ENCODE measurements around the gene DNALI1. TPM values are rescaled to one million over a fixed set of nuclear protein-coding genes. Genes with fewer than 3 reads are reported as not detected.
"Not testable (repeated sequence)": the region's sequence is repeated elsewhere in the genome, so short reads cannot be mapped to it uniquely, and the experiment has no call there.

Gene DNALI1
- total RNA-seq, 2 experiments from 2014 or later, result 0.13 to 0.18 TPM

DNA sequence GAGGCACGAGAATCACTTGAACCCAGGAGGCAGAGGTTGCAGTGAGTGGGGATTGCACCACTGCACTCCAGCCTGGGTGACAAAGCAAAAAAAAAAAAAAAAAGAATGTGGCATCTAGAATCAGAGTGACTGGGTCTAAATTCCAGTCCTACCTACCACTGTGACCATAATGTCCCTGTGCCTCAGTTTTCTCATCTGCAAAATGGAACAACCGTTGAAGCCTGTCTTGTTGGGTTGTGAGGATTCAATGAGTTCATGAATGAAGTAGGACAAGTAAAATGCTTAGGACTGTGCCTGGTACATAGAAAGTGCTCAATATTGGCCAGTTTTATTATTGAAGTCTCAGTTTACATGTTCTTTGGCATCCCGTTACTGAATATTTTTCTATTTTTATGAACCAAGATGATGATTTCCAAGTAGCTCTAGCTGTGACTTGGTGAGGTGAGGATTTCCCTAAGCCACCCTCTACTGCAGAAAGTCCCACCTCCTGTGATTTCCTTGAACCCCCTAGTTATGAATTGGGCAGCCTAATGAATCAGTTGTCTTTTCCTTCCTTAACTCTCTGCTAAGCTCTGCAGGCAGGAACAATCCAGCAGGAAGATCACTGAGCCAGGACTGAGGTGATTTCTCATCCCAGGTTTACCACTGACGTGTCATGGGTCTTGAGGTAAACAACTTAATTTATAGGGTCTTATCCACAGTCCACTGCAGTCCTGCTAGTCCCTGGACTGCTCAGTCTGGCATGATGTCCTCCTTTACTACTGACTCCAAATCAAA is 23.2 kb upstream of the DNALI1 start:
- no peaks in the 10 kb centered on the region for H3K9me3 Mint-ChIP-seq
- no peak for DNase-seq
- peaks cover 33% of the 10 kb centered on the region for H3K36me3 Mint-ChIP-seq (ENCODE audit: low read depth)
- H3K4me3 Mint-ChIP-seq, result no peak overlapping the region
- H3K4me1 Mint-ChIP-seq, result peaks cover 18% of the 10 kb centered on the region
- ChIA-PET POLR2A (interaction anchor here (2.0 kb wide), 1 partner anchor 19 kb away, joined by 4 read pairs; the partner anchor contains the start of gene MEAF6), CTCF (interaction anchor here (0.6 kb wide), 1 partner anchor 9 kb away, joined by 7 read pairs; no protein-coding TSS in a partner anchor)
- H3K27me3 Mint-ChIP-seq, result no peaks in the 10 kb centered on the region
- H3K27ac Mint-ChIP-seq, result no peak overlapping the region

DNA sequence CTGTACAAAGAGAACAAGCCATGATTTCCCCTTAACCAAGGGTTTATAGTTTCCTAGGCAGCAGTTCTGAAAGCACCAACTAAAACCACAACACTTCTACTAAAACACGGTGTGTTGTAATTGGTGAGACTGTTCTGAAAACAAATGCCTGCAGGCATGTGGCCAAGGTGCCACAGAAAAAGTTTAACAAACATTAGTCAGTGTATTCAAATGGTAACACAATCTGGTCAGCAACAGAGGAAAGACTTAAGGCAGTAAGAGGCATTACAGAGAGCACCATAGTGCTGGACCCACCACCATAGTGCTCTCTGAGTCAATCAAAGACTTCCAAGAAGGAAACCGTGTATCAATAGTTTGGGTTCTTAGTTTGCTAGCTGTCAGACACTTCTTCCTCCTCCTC is 19.4 kb upstream of the DNALI1 start:
- H3K36me3 Mint-ChIP-seq (ENCODE audit: low read depth), result peaks cover 55% of the 10 kb centered on the region
- no peak overlapping the region for H3K4me3 Mint-ChIP-seq
- peak overlapping the region; percentile 4 for H3K27ac Mint-ChIP-seq
- POLR2A ChIA-PET, result no interaction called here
- CTCF ChIA-PET, result no interaction called here
- no peak for DNase-seq
- no peaks in the 10 kb centered on the region for H3K27me3 Mint-ChIP-seq
- no peaks in the 10 kb centered on the region for H3K9me3 Mint-ChIP-seq
- peaks cover 18% of the 10 kb centered on the region for H3K4me1 Mint-ChIP-seq

GRCh38 chr1:37539154-37539553 is 17.6 kb upstream of the DNALI1 start:
- H3K27ac Mint-ChIP-seq, DNase-seq, H3K9me3 Mint-ChIP-seq, H3K27me3 Mint-ChIP-seq, H3K4me3 Mint-ChIP-seq: not testable (repeated sequence)
- Mint-ChIP-seq H3K36me3 (ENCODE audit: low read depth) (peaks cover 59% of the 10 kb centered on the region), H3K4me1 (peaks cover 18% of the 10 kb centered on the region)
- ChIA-PET CTCF (interaction anchor here (1.2 kb wide), 1 partner anchor 64 kb away, joined by 3 read pairs; no protein-coding TSS in a partner anchor), POLR2A (interaction anchor here (1.2 kb wide), 1 partner anchor 25 kb away, joined by 4 read pairs; the partner anchor contains the start of gene MEAF6)

DNA sequence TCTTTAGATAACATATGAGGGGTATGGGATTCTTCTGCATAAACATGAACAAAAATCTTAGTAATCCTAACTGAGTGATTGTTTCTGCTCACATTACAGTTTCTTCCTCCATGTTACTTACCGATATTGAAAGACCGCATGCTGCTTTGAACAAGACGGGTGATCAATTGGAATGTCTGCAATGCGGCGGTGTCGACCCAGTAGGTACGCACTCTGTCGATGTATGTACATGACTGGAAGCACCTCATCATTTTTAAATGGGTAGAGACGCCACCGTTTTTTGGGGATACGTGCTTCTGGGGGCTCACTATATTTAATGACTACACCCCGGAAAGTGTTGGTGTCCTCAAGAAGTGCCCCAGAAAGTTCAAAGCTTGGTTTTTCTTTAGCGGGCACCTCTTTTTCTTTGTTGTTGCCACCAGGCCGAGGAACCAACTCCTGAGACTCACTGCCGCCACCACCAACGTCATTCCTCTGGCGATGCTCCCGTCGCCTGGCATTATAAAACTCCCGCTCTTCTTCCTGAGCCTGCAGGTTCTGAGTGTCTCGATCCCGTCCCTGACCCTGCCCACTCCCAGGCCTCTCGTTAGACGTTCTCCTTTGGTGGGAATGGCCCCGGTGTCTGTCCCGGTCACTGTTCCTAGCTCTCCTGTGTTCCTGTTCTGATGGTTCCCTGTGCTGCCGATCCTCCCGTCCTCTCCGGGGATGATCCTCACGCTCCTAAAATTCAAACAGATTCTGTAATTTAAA is 16.5 kb upstream of the DNALI1 start:
- H3K36me3 Mint-ChIP-seq (ENCODE audit: low read depth), result peaks cover 62% of the 10 kb centered on the region
- H3K4me1 Mint-ChIP-seq, result peaks cover 16% of the 10 kb centered on the region
- H3K9me3 Mint-ChIP-seq, result no peaks in the 10 kb centered on the region
- DNase-seq, result no peak
- no peak overlapping the region for H3K27ac Mint-ChIP-seq
- POLR2A ChIA-PET, result no interaction called here
- CTCF ChIA-PET, result interaction anchor here (1.2 kb wide), 1 partner anchor 63 kb away, joined by 3 read pairs; no protein-coding TSS in a partner anchor
- no peaks in the 10 kb centered on the region for H3K27me3 Mint-ChIP-seq
- H3K4me3 Mint-ChIP-seq, result no peak overlapping the region

- no peak overlapping the region for H3K4me3 Mint-ChIP-seq
- no peak for DNase-seq
- ChIA-PET CTCF (interaction anchor here (1.4 kb wide), 1 partner anchor 30 kb away, joined by 3 read pairs; the partner anchor contains the start of gene MEAF6), POLR2A (no interaction called here)
- no peak overlapping the region for H3K27ac Mint-ChIP-seq
- H3K9me3 Mint-ChIP-seq, result no peaks in the 10 kb centered on the region
- no peaks in the 10 kb centered on the region for H3K27me3 Mint-ChIP-seq
- H3K4me1 Mint-ChIP-seq, result peaks cover 5% of the 10 kb centered on the region
- H3K36me3 Mint-ChIP-seq (ENCODE audit: low read depth), result peaks cover 53% of the 10 kb centered on the region
Observed at GRCh38 chr1:37544530-37544929, 12.2 kb upstream of the DNALI1 start.

GRCh38 chr1:37545019-37545418 is 11.7 kb upstream of the DNALI1 start:
- Mint-ChIP-seq H3K27me3 (no peaks in the 10 kb centered on the region), H3K27ac (no peak overlapping the region), H3K9me3 (no peaks in the 10 kb centered on the region), H3K36me3 (ENCODE audit: low read depth) (peaks cover 55% of the 10 kb centered on the region), H3K4me1 (peaks cover 10% of the 10 kb centered on the region), H3K4me3 (no peak overlapping the region)
- CTCF ChIA-PET, result interaction anchor here (1.4 kb wide), 1 partner anchor 30 kb away, joined by 3 read pairs; the partner anchor contains the start of gene MEAF6
- no peak for DNase-seq
- POLR2A ChIA-PET, result no interaction called here

- peaks cover 42% of the 10 kb centered on the region for H3K4me1 Mint-ChIP-seq
- ChIA-PET CTCF (interaction anchor here (0.7 kb wide), 2 partner anchors 63 to 95 kb away, joined by 3 to 4 read pairs; no protein-coding TSS in a partner anchor), POLR2A (interaction anchor here (0.9 to 2.0 kb wide), 5 partner anchors 35 to 141 kb away, joined by 3 to 6 read pairs (median 3); partner anchors contain the start of genes GNL2 and MEAF6)
- no peaks in the 10 kb centered on the region for H3K27me3 Mint-ChIP-seq
- no peak overlapping the region for H3K4me3 Mint-ChIP-seq
- no peak overlapping the region for H3K27ac Mint-ChIP-seq
- no peaks in the 10 kb centered on the region for H3K9me3 Mint-ChIP-seq
- DNase-seq, result no peak
- peaks cover 68% of the 10 kb centered on the region for H3K36me3 Mint-ChIP-seq (ENCODE audit: low read depth)
Observed at GRCh38 chr1:37549341-37549740, 7.4 kb upstream of the DNALI1 start.

DNA sequence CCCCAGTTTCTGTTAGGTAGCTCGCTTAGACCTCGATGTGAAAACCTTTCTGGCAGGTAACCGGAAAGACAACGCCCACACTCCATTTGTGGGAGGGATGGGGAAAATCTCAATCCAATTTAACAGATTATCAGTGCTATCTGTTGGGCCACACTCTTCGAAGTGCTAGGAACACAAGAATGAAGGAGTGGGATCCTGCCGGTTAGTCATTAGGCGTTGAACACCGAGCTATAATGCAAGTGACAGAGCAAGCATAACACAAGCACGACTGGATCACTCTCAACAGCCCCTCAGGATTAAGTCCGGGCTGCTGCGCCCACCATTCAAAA is 3.2 kb upstream of the DNALI1 start:
- no peak for DNase-seq
- peak overlapping the region; percentile 90 for H3K4me3 Mint-ChIP-seq
- CTCF ChIA-PET, result interaction anchor here (1.0 to 2.2 kb wide), 4 partner anchors 11 to 128 kb away, joined by 3 to 15 read pairs (median 4); partner anchors contain the start of gene MEAF6
- H3K36me3 Mint-ChIP-seq (ENCODE audit: low read depth), result peaks cover 49% of the 10 kb centered on the region
- H3K27ac Mint-ChIP-seq, result peak overlapping the region; percentile 92
- H3K4me1 Mint-ChIP-seq, result peaks cover 59% of the 10 kb centered on the region
- no peaks in the 10 kb centered on the region for H3K27me3 Mint-ChIP-seq
- POLR2A ChIA-PET, result interaction anchor here (1.0 to 2.3 kb wide), 14 partner anchors 10 to 138 kb away, joined by 3 to 21 read pairs (median 6); partner anchors contain the start of genes CDCA8, GNL2, MEAF6 and ZC3H12A
- peaks cover 2% of the 10 kb centered on the region for H3K9me3 Mint-ChIP-seq

- peak within 1 kb of the TSS; percentile 90 for H3K4me3 Mint-ChIP-seq
- DNase-seq, result peak; percentile 94
- CTCF ChIA-PET, result interaction anchor here (0.8 to 2.2 kb wide), 5 partner anchors 10 to 128 kb away, joined by 3 to 15 read pairs (median 3); partner anchors contain the start of gene MEAF6
- peaks cover 2% of the 10 kb centered on the region for H3K9me3 Mint-ChIP-seq
- H3K36me3 Mint-ChIP-seq (ENCODE audit: low read depth), result peaks cover 43% of the 10 kb centered on the region
- peaks cover 57% of the 10 kb centered on the region for H3K4me1 Mint-ChIP-seq
- POLR2A ChIA-PET, result interaction anchor here (0.6 to 2.3 kb wide), 15 partner anchors 9 to 138 kb away, joined by 3 to 21 read pairs (median 5); partner anchors contain the start of genes CDCA8, GNL2, MEAF6 and ZC3H12A
- peak within 1 kb of the TSS; percentile 92 for H3K27ac Mint-ChIP-seq
- no peaks in the 10 kb centered on the region for H3K27me3 Mint-ChIP-seq
Observed at GRCh38 chr1:37553927-37554808, 2.6 kb upstream of the DNALI1 start, which contains the start of gene SNIP1. TSS of gene SNIP1 (minus strand) at chr1:37554293. CDS start at chr1:37554229, 64 bp downstream.

DNA sequence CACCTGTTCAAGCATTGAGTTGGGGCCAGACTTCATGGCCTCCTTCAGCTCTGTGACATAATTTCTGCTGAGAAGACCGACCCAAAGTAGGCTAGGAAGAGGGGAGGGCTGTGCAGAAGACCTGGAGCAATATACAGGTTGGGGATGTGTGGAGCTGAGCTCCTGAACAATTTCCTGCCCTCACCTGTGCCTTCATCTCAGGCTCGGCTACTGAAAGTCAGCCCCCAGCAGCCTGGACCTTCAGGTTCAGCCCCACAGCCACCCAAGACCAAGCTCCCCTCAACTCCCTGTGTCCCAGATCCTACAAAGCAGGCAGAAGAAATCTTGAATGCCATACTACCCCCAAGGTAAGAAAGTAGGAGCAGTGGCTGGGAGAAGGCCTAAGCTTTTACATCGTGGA is 662 bp downstream of the DNALI1 start:
- CTCF ChIA-PET, result no interaction called here
- Mint-ChIP-seq H3K9me3 (peaks cover 2% of the 10 kb centered on the region), H3K4me3 (no peak overlapping the region), H3K4me1 (peaks cover 48% of the 10 kb centered on the region), H3K27me3 (no peaks in the 10 kb centered on the region), H3K36me3 (ENCODE audit: low read depth) (peaks cover 20% of the 10 kb centered on the region), H3K27ac (no peak overlapping the region)
- POLR2A ChIA-PET, result interaction anchor here (1.2 kb wide), 1 partner anchor 43 kb away, joined by 3 read pairs; the partner anchor contains the start of gene MEAF6
- DNase-seq, result no peak

DNA sequence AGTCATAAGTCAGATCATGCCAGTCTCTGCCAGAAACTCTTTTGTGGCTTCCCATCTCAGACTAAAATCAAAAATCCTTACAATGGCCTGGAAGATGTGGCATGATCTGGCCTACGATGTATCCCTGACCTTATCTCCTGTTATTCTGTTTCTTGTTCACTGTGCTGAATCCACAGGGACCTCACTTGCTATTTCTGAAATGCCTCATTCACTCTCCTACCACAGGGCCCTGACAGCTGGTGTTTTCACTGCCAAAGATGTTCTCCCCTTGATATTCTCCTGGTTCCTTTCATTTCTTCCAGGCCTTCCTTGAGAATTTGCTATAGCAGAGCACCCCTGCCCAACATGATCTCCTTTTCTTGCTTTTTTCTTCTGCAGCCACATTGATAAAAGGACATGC is 1.7 kb downstream of the DNALI1 start:
- no peak for DNase-seq
- Mint-ChIP-seq H3K9me3 (peaks cover 2% of the 10 kb centered on the region), H3K27ac (no peak overlapping the region), H3K4me1 (peaks cover 39% of the 10 kb centered on the region), H3K4me3 (no peak overlapping the region), H3K36me3 (ENCODE audit: low read depth) (peaks cover 12% of the 10 kb centered on the region), H3K27me3 (no peaks in the 10 kb centered on the region)
- ChIA-PET POLR2A (no interaction called here), CTCF (interaction anchor here (0.6 kb wide), 1 partner anchor 131 kb away, joined by 4 read pairs; no protein-coding TSS in a partner anchor)

GRCh38 chr1:37559080-37559479 is 2.3 kb downstream of the DNALI1 start:
- H3K4me1 Mint-ChIP-seq, result peaks cover 36% of the 10 kb centered on the region
- ChIA-PET POLR2A (no interaction called here), CTCF (no interaction called here)
- no peaks in the 10 kb centered on the region for H3K27me3 Mint-ChIP-seq
- H3K27ac Mint-ChIP-seq, result no peak overlapping the region
- H3K9me3 Mint-ChIP-seq, result peaks cover 2% of the 10 kb centered on the region
- no peak overlapping the region for H3K4me3 Mint-ChIP-seq
- DNase-seq, result no peak
- peaks cover 10% of the 10 kb centered on the region for H3K36me3 Mint-ChIP-seq (ENCODE audit: low read depth)
